ENCODE data around the gene SCAP. TPM values are rescaled to one million over a fixed set of nuclear protein-coding genes. Genes with fewer than 3 reads are reported as not detected.

The SCAP gene
- total and polyA plus RNA-seq, 2 of the 4 experiments (the other 2 are of a cell fraction) = 25.3 to 34.6 TPM

DNA sequence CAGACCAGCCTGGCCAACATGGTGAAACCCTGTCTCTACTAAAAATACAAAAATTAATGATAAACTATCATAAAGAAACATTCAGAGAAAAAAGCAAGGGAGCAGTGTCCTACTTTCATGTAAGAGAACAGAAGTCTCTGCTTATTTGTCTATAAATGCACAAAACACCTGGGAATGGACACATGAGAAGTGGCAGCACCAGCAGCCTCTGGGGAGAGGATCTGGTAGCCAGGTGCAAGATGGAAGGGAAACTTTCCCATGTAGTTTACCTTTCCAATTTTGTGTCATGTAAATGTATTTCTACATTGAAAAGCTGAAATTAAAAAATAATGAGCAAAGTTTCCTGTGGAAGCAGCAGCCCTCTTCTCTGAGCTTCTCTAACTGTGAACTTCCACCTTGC lies 18.8 kb downstream of the SCAP start:
- dilution Hi-C loops (cut with HindIII; ENCODE audit: low sequenced_read_pairs, unreplicated experiment) (no loop called here), intact Hi-C loops (cut with micrococcal nuclease) (no loop called here), in situ Hi-C loops (cut with MboI; ENCODE audit: low sequenced_read_pairs) (no loop called here)
- H2BK15ac ChIP-seq (ENCODE audit: low read depth, low read length) = no peak overlapping the region
- H3K4me2 ChIP-seq (ENCODE audit: low read depth, low read length) = no peak overlapping the region
- no peak overlapping the region for H3K56ac ChIP-seq (ENCODE audit: extremely low read depth, insufficient read depth, low read length)
- no peak overlapping the region for H3K23ac ChIP-seq (ENCODE audit: low read depth, low read length)
- ChIA-PET POLR2A (ENCODE audit: unreplicated experiment) (no interaction called here), CTCF (no interaction called here)
- no peak overlapping the region for H2BK120ac ChIP-seq (ENCODE audit: low read depth, low read length)
- no peak overlapping the region for H3K4me3 ChIP-seq (ENCODE audit: insufficient read depth, low read depth, low read length)
- H2AK9ac ChIP-seq (replicated peaks; ENCODE audit: low read depth, low read length, poor library complexity) = no peak overlapping the region
- no peak overlapping the region for H3K4ac ChIP-seq (ENCODE audit: low read depth, low read length)
- no peaks in the 10 kb centered on the region for H3K36me3 ChIP-seq (ENCODE audit: control insufficient read depth, insufficient read depth, low read length)
- H4K91ac ChIP-seq (ENCODE audit: insufficient read depth, low read depth, low read length) = no peak overlapping the region
- TF ChIP-seq SMC3 (IDR thresholded peaks at IDR 0.05; ENCODE audit: low read depth, low read length) = no peak
- TF ChIP-seq FOS (IDR thresholded peaks at IDR 0.05; ENCODE audit: low read depth, low read length) = no peak
- no peak for TF ChIP-seq BHLHE40 (IDR thresholded peaks at IDR 0.05; ENCODE audit: low read depth, low read length)
- no peak for TF ChIP-seq POLR2A (IDR thresholded peaks at IDR 0.05; ENCODE audit: low read depth, low read length)
- H3K18ac ChIP-seq (ENCODE audit: low read depth, low read length) = no peak overlapping the region
- no TSS peak for BruUV-seq (replicated peaks)
- peaks cover 21% of the 10 kb centered on the region for H4K20me1 ChIP-seq (ENCODE audit: insufficient read depth, low read length)
- ATAC-seq (ENCODE audit: low read depth) (no peak), DNase-seq (no peak)
- no peak overlapping the region for H4K8ac ChIP-seq (ENCODE audit: low read depth in 2 of 2, low read length in 2 of 2)
- H2BK5ac ChIP-seq (ENCODE audit: low read depth, low read length, poor library complexity, severe bottlenecking) = no peak overlapping the region
- H4K5ac ChIP-seq (ENCODE audit: low read depth, low read length) = no peak overlapping the region
- no peak overlapping the region for H3K27ac ChIP-seq (ENCODE audit: insufficient read depth, low read length)
- peaks cover 21 to 53% of the 10 kb centered on the region in 2 experiments for H3K79me1 ChIP-seq (ENCODE audit: low read depth in 1 of 2, low read length in 2 of 2)
- H2AK5ac ChIP-seq (ENCODE audit: low read depth, low read length) = no peak overlapping the region
- no peaks in the 10 kb centered on the region for H3K9me3 ChIP-seq (ENCODE audit: control insufficient read depth, insufficient read depth, low read length)
- H3K27me3 ChIP-seq (ENCODE audit: control insufficient read depth, insufficient read depth, low read length) = no peaks in the 10 kb centered on the region
- peaks cover 2% of the 10 kb centered on the region; the same call in 1 of the 2 replicates for H3K9me1 ChIP-seq (ENCODE audit: insufficient read depth, low read length)
- no peak overlapping the region for H2BK20ac ChIP-seq (ENCODE audit: low read depth, low read length)
- peaks cover 9% of the 10 kb centered on the region for H3K4me1 ChIP-seq (ENCODE audit: control insufficient read depth, insufficient read depth, low read length)
- no peak overlapping the region for H3K14ac ChIP-seq (replicated peaks; ENCODE audit: low read depth, low read length)
- H3K9ac ChIP-seq (ENCODE audit: low read depth, low read length) = no peak overlapping the region
- H2AFZ ChIP-seq (replicated peaks; ENCODE audit: low read length, poor library complexity) = no peak overlapping the region

Measured in IMR-90 (cell line).